PFSK-1 (cell line): Measurements from ENCODE around the gene COL11A2.

Source experiments
- FOXP2 ChIP-seq: optimal IDR thresholded peaks from 2 replicates; pipeline ENCODE3; 2011; ENCODE audit warnings: borderline replicate concordance, control low read depth, inconsistent platforms; ENCODE audit not compliant: insufficient read depth; ENCODE audit errors: extremely low read length, extremely low read depth
- POLR2AphosphoS5 ChIP-seq: IDR thresholded peaks from 2 replicates; pipeline ENCODE4 v1.6.1; 2012; ENCODE audit warnings: low read depth, mild to moderate bottlenecking, control low read depth, low read length, moderate library complexity
- SIN3A ChIP-seq: IDR thresholded peaks from 2 replicates; pipeline ENCODE4 v1.6.1; 2012; ENCODE audit warnings: mild to moderate bottlenecking, low read length, moderate library complexity, borderline replicate concordance; ENCODE audit not compliant: insufficient read depth
- TAF1 ChIP-seq: IDR thresholded peaks from 2 replicates; pipeline ENCODE4 v1.6.1; 2012; ENCODE audit warnings: low read length, control low read depth, borderline replicate concordance; ENCODE audit not compliant: insufficient read depth
- TF ChIP-seq, protein P1 (sequence below), 2 experiments: IDR thresholded peaks; 2 replicates each; pipeline versions ENCODE4 v1.6.1 to v1.8.0; 2011 to 2012; ENCODE audit warnings: low read depth in 2 of 2, low read length in 2 of 2, control low read depth in 1 of 2, inconsistent platforms in 1 of 2, mild to moderate bottlenecking in 1 of 2, moderate library complexity in 1 of 2; ENCODE audit not compliant: insufficient read depth in 1 of 2

Gene COL11A2

DNA sequence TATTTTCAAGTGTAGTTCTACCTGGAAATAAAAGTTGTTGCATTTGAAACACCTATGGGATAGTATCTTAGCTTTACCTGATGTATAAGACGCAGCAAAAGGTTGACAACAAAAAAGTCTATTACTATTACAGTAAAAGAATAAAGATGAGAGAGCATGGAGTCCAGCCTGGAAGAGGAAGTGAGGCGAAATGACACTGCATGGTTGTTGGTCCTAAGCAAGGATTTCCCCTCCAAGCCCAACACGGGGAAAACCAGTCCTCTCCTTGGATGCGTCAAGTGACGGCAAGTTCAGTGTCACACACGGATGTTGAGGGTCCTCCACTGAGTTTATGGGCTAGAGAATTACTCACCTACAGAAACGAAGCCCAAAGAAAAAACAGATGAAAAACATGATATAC is 51.7 kb downstream of the COL11A2 start:
- TF ChIP-seq, protein P1, sequence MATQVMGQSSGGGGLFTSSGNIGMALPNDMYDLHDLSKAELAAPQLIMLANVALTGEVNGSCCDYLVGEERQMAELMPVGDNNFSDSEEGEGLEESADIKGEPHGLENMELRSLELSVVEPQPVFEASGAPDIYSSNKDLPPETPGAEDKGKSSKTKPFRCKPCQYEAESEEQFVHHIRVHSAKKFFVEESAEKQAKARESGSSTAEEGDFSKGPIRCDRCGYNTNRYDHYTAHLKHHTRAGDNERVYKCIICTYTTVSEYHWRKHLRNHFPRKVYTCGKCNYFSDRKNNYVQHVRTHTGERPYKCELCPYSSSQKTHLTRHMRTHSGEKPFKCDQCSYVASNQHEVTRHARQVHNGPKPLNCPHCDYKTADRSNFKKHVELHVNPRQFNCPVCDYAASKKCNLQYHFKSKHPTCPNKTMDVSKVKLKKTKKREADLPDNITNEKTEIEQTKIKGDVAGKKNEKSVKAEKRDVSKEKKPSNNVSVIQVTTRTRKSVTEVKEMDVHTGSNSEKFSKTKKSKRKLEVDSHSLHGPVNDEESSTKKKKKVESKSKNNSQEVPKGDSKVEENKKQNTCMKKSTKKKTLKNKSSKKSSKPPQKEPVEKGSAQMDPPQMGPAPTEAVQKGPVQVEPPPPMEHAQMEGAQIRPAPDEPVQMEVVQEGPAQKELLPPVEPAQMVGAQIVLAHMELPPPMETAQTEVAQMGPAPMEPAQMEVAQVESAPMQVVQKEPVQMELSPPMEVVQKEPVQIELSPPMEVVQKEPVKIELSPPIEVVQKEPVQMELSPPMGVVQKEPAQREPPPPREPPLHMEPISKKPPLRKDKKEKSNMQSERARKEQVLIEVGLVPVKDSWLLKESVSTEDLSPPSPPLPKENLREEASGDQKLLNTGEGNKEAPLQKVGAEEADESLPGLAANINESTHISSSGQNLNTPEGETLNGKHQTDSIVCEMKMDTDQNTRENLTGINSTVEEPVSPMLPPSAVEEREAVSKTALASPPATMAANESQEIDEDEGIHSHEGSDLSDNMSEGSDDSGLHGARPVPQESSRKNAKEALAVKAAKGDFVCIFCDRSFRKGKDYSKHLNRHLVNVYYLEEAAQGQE (IDR thresholded peaks at IDR 0.05; ENCODE audit: insufficient read depth in 1 of 2, low read depth in 2 of 2, low read length in 2 of 2): no peak
- TF ChIP-seq FOXP2 (no peak), TAF1 (no peak), SIN3A (no peak), POLR2AphosphoS5 (no peak)

DNA sequence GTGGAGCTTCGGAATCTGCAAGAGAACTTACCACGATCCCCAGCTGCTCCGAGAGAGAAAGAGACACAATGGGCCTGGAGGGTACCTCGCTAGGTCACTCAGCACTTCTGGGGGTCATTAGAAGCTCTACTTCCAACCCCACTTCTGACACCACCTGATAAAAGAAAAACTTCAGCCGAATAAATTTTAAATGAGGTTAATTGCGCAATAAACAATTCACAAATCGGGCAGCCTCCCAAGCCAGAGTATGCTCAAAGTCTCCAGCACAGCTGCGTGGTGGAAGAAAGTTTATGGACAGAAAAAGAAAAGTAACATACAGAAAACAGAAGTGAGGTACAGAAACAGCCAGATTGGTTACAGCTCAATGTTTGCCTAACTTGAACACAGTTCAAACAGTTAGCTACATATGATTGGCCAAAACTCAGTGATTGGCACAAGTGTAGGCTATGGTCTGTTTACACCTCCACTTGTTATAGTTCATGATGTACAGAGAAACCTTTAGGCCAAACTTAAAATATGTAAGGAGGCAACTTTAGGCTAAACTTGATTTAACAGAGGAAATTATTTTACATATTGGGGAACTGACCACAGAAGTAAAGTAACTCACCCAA is 52.6 kb downstream of the COL11A2 start:
- TF ChIP-seq, protein P1 (IDR thresholded peaks at IDR 0.05; ENCODE audit: insufficient read depth in 1 of 2, low read depth in 2 of 2, low read length in 2 of 2): no peak
- TF ChIP-seq POLR2AphosphoS5: no peak

DNA sequence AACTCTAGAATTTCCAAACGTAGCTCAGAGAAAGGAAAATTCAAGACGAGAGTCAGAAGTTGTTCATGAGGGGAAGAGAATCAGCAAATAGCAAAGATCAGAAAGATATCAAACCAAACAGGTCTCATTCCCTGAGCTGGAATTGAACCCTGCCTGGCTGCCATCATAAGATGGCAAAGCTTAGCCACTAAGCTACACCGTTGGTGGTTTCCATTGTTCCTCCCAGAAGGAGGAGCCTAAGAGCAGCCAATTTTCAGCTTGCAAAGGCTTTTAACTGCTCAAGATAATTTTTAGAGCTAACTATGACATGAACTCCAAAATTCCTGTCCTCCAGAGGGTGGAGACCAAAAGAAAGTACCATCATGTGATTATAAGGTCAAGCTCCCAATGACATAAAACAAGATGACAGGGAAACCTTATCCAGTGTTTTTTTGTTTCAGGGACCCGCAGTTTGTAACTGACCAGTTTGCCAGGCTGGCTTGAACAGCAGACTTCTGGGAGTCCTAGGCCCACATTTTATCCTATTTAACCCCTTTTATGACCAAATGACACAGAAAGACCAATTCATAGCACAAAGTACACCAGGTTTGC is 55.9 kb downstream of the COL11A2 start:
- TF ChIP-seq POLR2AphosphoS5 (no peak), SIN3A (no peak), TAF1 (no peak), FOXP2 (no peak)
- TF ChIP-seq, protein P1 (IDR thresholded peaks at IDR 0.05; ENCODE audit: insufficient read depth in 1 of 2, low read depth in 2 of 2, low read length in 2 of 2): no peak

DNA sequence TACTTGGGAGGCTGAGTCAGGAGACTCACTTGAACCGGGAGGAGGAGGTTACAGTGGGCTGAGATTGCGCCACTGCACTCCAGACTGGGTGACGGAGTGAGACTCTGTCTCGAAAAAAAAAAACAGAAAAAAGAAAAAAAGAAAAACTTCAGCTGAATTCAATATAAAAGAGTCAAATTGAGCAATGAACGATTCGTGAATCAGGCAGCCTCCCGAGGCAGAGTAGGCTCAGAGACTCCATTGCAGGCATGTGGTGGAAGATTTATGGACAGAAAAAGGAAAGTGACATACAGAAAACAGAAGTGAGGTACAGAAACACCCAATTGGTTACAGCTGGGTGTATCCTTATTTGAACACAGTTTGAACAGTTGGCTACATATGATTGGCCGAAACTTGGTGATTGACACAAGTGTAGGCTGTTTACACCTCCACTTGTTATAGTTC is 60.2 kb downstream of the COL11A2 start:
- TF ChIP-seq TAF1: no peak

DNA sequence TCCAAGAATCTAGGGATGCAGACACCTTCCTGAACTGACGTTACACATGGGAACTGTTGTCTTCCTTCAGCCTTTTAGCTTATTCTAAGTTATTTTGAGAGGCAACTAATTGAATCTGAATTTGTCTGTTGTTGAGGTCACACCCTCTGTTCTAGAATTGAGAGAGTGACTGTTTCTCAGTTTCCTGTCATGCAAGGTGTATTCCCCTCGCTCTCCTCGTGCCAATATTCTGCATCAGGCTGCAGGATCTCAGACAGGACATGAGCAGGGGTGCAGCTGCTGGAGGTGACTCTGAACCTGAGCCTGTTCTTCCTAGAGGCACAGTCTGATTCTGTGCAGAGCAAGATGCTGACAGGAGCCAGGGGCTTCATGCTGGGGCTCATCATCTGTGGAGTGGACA is 63.9 kb downstream of the COL11A2 start:
- TF ChIP-seq TAF1 (no peak), SIN3A (no peak), FOXP2 (no peak), POLR2AphosphoS5 (no peak)
- TF ChIP-seq, protein P1 (IDR thresholded peaks at IDR 0.05; ENCODE audit: insufficient read depth in 1 of 2, low read depth in 2 of 2, low read length in 2 of 2): no peak
